ENCODE measurements around the gene C19orf81. TPM values are rescaled to one million over a fixed set of nuclear protein-coding genes. Genes with fewer than 3 reads are reported as not detected.
A peak's percentile ranks its signal among the peaks of the same experiment; 100 is the strongest.

C19orf81 gene
- polyA plus RNA-seq, 3 donors: 1.4 to 5.1 (median 2.3) TPM

DNA sequence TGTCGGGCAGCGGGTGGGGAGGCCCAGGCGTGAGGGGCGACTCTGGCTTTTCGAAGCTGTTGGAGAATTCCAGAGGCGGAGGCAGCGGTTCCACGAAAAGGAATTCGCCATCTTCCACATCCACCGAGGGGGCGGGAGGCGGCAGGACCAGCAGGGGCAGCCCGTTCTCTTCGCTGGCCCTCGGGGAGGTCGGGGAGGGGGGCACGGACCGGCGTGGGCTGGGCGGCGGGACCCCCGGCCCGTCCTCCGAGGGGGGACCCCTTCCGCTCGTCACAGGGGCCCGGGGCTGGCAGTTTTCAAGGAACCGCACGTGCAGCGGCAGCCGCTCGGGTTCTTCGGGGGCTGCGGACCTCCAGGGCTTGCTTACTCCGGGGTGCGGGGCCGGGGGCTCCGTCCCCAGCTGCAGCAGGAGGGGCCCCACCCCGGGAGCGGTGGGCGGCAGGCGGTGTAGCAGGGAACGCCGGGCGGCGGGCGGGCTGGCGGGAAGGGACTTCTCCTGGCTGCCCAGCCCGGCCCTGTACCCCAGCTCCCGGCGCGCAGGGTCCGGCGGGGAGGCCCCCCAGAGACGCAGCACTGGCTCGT lies 18.0 kb downstream of the C19orf81 start:
- no peak for DNase-seq (ENCODE audit: extremely low read depth in 1 of 11, low read depth in 9 of 11, low spot score in 4 of 11)

GRCh38 chr19:50667759-50668231 lies 18.6 kb downstream of the C19orf81 start:
- DNase-seq (ENCODE audit: extremely low read depth in 1 of 11, low read depth in 9 of 11, low spot score in 4 of 11): no peak

DNA sequence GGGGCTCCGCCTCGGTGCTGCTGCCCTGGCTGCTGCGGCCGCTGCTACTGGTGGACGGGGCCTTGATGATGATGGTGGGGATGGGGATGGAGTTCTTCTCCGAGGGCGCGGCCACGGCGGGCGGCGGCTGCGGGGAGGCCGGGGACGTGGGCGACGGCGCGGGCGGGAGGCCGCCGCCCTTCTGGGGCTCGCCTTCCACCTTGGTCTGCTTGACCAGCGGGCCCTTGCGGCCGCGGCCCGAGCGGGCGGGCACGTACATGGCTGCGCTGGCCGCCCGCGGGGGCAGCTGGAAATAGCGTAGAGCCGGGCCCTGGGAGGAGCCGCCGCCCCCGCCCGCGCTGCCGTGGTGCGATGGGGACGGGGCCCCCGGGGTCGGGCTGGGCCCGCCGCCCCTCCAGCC lies 19.2 kb downstream of the C19orf81 start:
- DNase-seq (ENCODE audit: extremely low read depth in 1 of 11, low read depth in 9 of 11, low spot score in 4 of 11): no peak

GRCh38 chr19:50668879-50669278 lies 19.6 kb downstream of the C19orf81 start:
- DNase-seq (ENCODE audit: extremely low read depth in 1 of 11, low read depth in 9 of 11, low spot score in 4 of 11): no peak

GRCh38 chr19:50669302-50670101 lies 20.3 kb downstream of the C19orf81 start:
- DNase-seq (ENCODE audit: extremely low read depth in 1 of 11, low read depth in 9 of 11, low spot score in 4 of 11): no peak

GRCh38 chr19:50670102-50670380 lies 20.8 kb downstream of the C19orf81 start:
- DNase-seq (ENCODE audit: extremely low read depth in 1 of 11, low read depth in 9 of 11, low spot score in 4 of 11): no peak

DNA sequence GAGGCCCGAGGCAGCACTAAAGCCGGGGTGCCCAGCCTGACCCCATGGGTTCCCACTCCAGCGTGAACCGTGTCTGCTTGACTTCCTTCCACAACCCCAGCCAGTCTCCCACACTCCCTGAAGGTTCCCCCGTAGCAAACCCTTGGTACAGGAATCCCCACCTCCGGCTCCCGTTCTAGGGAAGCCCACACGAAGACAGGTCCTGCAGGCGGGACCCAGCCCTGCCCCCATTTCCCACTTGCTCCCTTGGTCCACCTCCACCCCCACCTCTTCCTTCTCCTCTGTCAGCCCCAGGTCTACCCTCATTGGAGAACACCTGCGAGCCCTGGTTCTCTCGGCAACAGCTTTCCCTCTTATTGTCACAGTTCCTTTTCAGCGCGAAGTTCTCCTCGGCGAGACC lies 23.9 kb downstream of the C19orf81 start:
- no peak for DNase-seq (ENCODE audit: extremely low read depth in 1 of 11, low read depth in 9 of 11, low spot score in 4 of 11)

DNA sequence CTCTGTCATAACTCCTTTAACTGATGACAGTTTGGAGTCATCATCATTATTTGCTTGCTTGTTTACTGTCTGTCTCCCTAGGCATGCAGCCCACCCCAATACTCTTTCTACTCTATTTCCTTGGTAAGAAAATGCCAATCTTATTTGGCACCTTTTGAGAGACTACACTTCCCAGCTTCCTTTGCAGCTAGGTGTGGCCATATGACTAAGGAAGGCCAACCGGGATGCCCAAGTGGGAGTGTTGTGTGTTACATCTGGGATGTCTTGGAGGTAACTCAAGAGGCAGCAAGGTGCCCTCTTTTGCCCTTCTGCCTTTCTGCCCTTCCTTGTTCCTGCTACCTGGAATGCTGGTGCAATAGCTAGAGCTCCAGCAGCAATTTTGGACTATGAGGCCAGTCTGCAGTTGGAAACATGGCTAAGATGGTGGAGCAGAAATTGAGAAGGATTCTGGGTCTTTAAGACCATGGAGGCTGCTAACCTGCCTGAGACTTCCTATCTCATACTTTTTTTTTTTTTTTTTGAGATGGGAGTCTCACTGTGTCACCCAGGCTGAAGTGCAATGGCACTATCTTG lies 27.5 kb downstream of the C19orf81 start:
- no peak for DNase-seq (ENCODE audit: extremely low read depth in 1 of 11, low read depth in 9 of 11, low spot score in 4 of 11)

- no peak for DNase-seq (ENCODE audit: extremely low read depth in 1 of 11, low read depth in 9 of 11, low spot score in 4 of 11)
Observed at GRCh38 chr19:50677636-50678035, 28.4 kb downstream of the C19orf81 start.

DNA sequence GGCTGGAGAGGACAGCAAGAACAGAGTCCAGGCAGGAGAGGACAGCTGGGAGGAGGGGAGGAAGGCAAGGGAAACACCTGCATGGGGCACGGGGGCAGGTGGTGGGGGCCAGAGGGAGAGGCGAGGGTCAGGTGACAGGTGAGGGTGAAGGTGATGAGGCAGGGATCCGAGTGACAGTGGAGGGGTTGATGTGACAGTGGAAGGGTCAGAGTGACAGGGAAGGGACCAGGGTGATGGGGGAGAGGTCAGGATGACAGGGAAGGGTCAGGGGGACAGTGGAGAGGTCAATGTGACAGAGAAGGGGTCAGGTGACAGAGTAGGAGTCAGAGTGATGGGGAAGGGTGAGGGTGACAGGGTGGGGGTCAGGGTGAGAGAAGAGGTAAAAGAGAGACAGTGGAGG lies 29.1 kb downstream of the C19orf81 start:
- no peak for DNase-seq (ENCODE audit: extremely low read depth in 1 of 11, low read depth in 9 of 11, low spot score in 4 of 11)

GRCh38 chr19:50679177-50680125 lies 30.2 kb downstream of the C19orf81 start:
- DNase-seq (ENCODE audit: extremely low read depth in 1 of 11, low read depth in 9 of 11, low spot score in 4 of 11): peak in 7 of 11 donors; percentile 39 to 64 (median 57)

GRCh38 chr19:50686310-50687032 lies 37.2 kb downstream of the C19orf81 start:
- DNase-seq (ENCODE audit: extremely low read depth in 1 of 11, low read depth in 9 of 11, low spot score in 4 of 11): no peak

- DNase-seq (ENCODE audit: extremely low read depth in 1 of 11, low read depth in 9 of 11, low spot score in 4 of 11): no peak
Observed at GRCh38 chr19:50688766-50689165, 39.5 kb downstream of the C19orf81 start.

DNA sequence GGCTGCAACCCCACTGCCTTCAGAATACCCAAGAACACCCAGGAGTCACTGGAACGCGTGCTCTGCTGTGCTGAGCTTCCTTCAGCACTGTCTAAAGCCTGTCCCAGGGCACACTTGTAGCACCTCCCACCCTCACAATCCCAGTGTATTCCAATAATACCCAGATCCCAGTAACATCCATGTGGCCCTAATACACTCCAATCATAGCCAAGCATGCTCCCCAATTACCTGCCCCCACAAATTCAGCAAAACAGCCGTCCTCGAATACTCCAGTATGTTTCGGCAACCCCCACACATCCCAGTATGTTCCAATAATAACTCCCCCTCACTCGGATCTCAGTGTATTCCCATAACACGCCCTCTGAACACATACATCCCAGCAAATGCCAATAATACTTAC lies 41.2 kb downstream of the C19orf81 start:
- DNase-seq (ENCODE audit: extremely low read depth in 1 of 11, low read depth in 9 of 11, low spot score in 4 of 11): no peak

DNA sequence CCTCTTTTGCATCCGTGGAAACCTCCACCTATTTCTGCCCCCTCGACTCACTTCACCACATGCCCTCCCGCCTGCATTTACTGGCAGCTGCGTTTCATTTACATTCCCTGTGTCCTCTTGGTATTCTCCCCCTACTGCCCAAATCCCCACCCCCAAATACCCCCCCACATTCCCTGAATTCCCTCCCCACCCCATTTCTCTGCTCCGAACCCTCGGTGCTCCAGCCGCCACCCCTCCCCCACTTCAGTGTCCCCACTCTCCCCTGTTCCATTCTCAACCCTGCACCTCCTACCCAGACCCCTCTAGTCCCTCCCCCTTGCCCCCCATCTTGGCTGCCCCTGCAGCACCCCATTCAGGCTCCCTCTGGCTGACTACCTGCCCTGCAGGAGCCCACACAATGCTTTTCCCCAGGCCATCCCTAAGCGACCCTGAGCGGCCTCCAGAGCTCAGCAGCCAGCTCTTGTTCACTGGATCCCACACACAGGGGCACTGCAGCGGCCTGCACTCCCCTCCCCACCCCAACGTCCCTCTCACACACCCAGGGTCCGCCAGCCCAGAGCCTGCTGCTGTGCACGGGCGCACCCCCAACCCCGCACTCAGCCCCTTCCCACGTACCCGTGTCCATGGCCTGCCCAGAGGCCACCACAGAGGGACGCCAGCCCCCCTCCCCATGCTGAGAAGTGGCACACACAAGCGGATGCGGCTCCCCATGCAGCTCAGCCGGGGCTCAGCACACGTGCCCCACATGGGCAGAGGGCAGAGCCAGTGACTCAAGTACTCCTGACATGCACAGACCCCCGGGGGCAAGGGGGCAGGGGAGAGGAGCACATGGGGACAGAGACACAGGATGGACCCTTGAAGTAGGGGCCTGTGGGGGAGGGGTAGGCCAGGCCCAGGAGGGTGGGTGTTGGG lies 44.1 kb downstream of the C19orf81 start:
- no peak for DNase-seq (ENCODE audit: extremely low read depth in 1 of 11, low read depth in 9 of 11, low spot score in 4 of 11)

GRCh38 chr19:50694815-50695145 lies 45.5 kb downstream of the C19orf81 start:
- no peak for DNase-seq (ENCODE audit: extremely low read depth in 1 of 11, low read depth in 9 of 11, low spot score in 4 of 11)

DNA sequence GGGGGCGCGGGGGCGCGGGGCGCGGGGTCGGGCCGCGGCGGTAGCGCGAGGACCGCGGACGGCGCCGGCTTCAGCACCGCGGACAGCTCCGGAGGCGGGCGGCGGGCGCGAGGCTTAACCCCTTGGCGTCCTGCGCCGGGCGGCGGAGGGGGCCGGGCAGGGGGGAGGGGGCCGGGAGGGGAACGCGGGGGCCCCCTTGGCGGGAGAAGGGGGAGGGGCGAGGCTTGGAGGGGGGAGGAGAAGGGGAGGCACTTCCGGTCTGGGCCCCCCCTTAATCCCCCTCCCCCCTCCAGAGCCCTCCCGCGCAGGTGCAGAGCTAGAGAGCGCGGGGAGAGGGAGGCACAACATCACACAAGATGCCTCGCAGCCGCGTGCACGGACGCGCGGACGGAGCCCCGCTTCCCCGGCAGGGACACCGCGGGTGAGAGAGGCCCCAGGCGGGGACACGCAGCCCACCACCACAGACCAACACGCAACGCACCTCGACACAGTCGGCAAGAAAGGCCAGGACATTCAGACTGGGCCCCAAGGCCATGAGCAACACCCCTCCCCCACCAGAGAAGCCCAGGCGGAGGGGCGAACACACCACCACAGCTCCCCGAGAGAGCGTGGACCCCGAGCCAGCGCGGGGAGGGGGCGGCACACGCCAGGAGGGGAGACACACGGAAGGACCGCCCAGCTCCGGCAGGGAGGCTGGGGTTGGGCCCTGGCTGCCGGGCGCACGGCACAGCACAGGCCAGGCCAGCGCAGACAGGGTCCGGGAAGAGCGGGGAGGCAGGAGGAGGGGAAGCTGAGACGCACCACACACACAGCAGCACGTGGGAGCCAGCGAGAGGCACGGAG lies 46.2 kb downstream of the C19orf81 start:
- peak in 1 of 11 donors; percentile 53 for DNase-seq (ENCODE audit: extremely low read depth in 1 of 11, low read depth in 9 of 11, low spot score in 4 of 11)
